ENCODE measurements around the gene GJA3. TPM values are rescaled to one million over a fixed set of nuclear protein-coding genes. Genes with fewer than 3 reads are reported as not detected.

The GJA3 gene
- total RNA-seq, 1 experiment from 2014 or later = 0.92 TPM

DNA sequence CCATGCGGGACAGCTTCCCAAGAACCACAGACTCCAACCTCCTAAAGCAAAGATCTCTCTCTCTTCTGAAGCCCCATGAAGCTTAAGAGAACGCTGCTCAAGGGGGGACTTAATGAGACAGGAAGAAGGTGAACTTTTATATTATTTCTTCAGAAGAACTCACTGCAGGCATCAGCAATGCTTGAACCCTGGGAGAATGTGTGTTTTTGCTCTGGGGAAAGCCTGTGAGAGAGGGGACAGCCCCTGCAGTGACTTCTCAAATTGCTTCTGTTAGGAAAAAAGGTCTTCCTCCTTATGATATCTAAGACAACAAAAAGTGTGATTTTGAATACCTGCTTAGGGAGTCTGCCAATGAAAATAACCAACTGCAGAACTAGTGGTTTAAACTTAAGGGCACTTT is 23.0 kb downstream of the GJA3 start:
- Mint-ChIP-seq H3K27me3 (ENCODE audit: low read depth) (peaks cover 39% of the 10 kb centered on the region), H3K4me3 (no peak overlapping the region), H3K9me3 (no peaks in the 10 kb centered on the region), H3K4me1 (peaks cover 0 to 6% of the 10 kb centered on the region in 2 experiments; a peak in 1 of 4 replicates), H3K27ac (no peak overlapping the region), H3K36me3 (ENCODE audit: insufficient read depth in 1 of 3, low read depth in 3 of 3) (no peaks in the 10 kb centered on the region)
- Histone ChIP-seq H3K23ac (ENCODE audit: insufficient read length, low read depth, low read length) (no peak overlapping the region), H3K27ac (ENCODE audit: insufficient read length, low read depth, low read length) (no peak overlapping the region), H4K8ac (replicated peaks; ENCODE audit: insufficient read length, low read depth, low read length) (no peak overlapping the region), H2AK5ac (ENCODE audit: insufficient read length, low read length) (no peak overlapping the region), H2BK20ac (ENCODE audit: low read depth, low read length, poor library complexity, severe bottlenecking) (no peak overlapping the region), H3K79me2 (ENCODE audit: insufficient read depth, low read length) (no peaks in the 10 kb centered on the region), H3K23me2 (ENCODE audit: insufficient read length, low read depth, low read length, poor library complexity, severe bottlenecking) (no peaks in the 10 kb centered on the region), H2BK5ac (ENCODE audit: insufficient read length, low read length) (no peak overlapping the region), H2BK120ac (ENCODE audit: low read depth, low read length, poor library complexity, severe bottlenecking) (no peak overlapping the region), H4K91ac (ENCODE audit: insufficient read length, low read depth, low read length) (no peak overlapping the region), H3K14ac (ENCODE audit: insufficient read depth, low read length) (no peak overlapping the region), H3K4me1 (ENCODE audit: insufficient read depth, low read length) (no peaks in the 10 kb centered on the region), H3K27me3 (ENCODE audit: insufficient read depth, low read length) (no peaks in the 10 kb centered on the region), H3K4me2 (ENCODE audit: insufficient read depth, insufficient read length, low read length) (no peak overlapping the region), H3T11ph (ENCODE audit: low read length) (no peak overlapping the region), H2BK15ac (ENCODE audit: low read depth, low read length) (no peak overlapping the region), H3K79me1 (ENCODE audit: insufficient read depth, low read depth, low read length, poor library complexity, severe bottlenecking) (no peaks in the 10 kb centered on the region), H3K9ac (ENCODE audit: extremely low read depth, insufficient read length, low read length) (no peak overlapping the region), H3K18ac (ENCODE audit: insufficient read length, low read depth, low read length) (no peak overlapping the region), H3K56ac (ENCODE audit: insufficient read length, low read depth, low read length) (no peak overlapping the region), H2AFZ (ENCODE audit: low read length) (no peak overlapping the region), H4K20me1 (ENCODE audit: control insufficient read depth, insufficient read depth, insufficient read length) (no peaks in the 10 kb centered on the region), H3K4ac (ENCODE audit: low read depth, low read length) (no peak overlapping the region), H4K5ac (ENCODE audit: insufficient read length, low read depth, low read length) (no peak overlapping the region), H3K9me3 (ENCODE audit: control insufficient read depth, low read depth, low read length) (no peaks in the 10 kb centered on the region), H2BK12ac (ENCODE audit: insufficient read length, low read depth, low read length) (no peak overlapping the region)
- no CpG with 5 or more reads among the region's 2 CpGs for WGBS (ENCODE audit: extremely low coverage, insufficient read length, low lambda C conversion rate)
- DNase-seq = no peak
- no peak for TF ChIP-seq CTCF (conservative IDR thresholded peaks at IDR 0.05)
